HUES6 (cell line): ENCODE data around the gene WDR47.
"Not testable (repeated sequence)": the region's sequence is repeated elsewhere in the genome, so short reads cannot be mapped to it uniquely, and the experiment has no call there.

Experiments used
- H3K27ac ChIP-seq: 2 replicates; pipeline ENCODE4 v1.7.0; 2013; ENCODE audit warnings: low read depth, mild to moderate bottlenecking, low read length, inconsistent platforms
- H3K27me3 ChIP-seq: 2 replicates; pipeline ENCODE4 v1.6.1; 2013; ENCODE audit warnings: low read length; ENCODE audit not compliant: control insufficient read depth, insufficient read depth
- H3K36me3 ChIP-seq: 2 replicates; pipeline ENCODE4 v1.6.1; 2013; ENCODE audit warnings: low read length; ENCODE audit not compliant: control insufficient read depth, insufficient read depth
- H3K4me1 ChIP-seq: 2 replicates; pipeline ENCODE4 v1.6.1; 2013; ENCODE audit warnings: low read length; ENCODE audit not compliant: control insufficient read depth, insufficient read depth
- H3K4me3 ChIP-seq: 2 replicates; pipeline ENCODE4 v1.5.1; 2013; ENCODE audit warnings: low read depth, low read length
- H3K9ac ChIP-seq: one replicate; pipeline ENCODE4 v1.6.1; 2013; ENCODE audit warnings: mild to moderate bottlenecking, low read length
- H3K9me3 ChIP-seq: 2 replicates; pipeline ENCODE4 v1.6.1; 2013; ENCODE audit warnings: low read depth, low read length; ENCODE audit not compliant: control insufficient read depth, insufficient read depth

WDR47 gene

DNA sequence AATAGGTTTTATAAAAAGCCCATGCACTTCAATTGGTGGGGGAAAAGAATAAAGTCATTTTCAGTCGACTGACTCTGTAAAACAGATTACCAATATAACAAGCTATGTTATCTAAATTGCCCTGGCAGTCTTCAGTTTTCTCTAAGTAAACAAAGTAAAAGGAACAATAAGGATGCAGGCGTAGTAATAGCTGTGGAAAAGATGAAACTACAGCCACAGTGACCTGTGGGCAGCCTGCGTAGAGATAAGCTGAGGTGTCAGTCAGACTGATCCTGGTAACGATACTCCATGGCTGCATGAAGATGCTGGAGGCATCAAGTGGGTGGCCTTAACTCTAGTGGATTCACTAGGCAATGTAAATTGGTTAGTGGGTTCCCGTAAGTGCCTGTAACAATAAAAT, 108.0 kb downstream of the WDR47 start:
- Histone ChIP-seq H3K27me3 (no peaks in the 10 kb centered on the region), H3K9ac (no peak overlapping the region), H3K27ac (no peak overlapping the region), H3K4me3 (no peak overlapping the region), H3K36me3 (peaks cover 94% of the 10 kb centered on the region), H3K4me1 (no peaks in the 10 kb centered on the region), H3K9me3 (no peaks in the 10 kb centered on the region)

DNA sequence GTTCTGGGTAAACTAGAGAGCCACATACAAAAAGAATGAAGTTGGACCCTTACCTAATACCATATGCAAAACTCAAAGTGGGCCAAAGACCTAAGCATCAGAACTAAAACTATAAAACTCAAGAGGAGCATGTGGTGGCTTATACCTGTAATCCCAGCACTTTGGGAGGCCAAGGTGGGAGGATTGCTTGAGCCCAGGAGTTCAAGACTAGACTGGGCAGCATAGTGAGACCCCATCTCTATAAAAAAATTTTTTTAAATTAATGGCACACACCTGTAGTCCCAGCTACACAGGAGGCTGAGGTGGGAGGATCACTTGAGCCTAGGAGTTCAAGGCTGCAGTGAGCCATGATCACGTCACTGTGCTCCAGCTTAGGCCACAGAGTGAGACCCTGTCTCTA, 114.3 kb downstream of the WDR47 start:
- not testable (repeated sequence) for H3K4me1 ChIP-seq, H3K9ac ChIP-seq, H3K27me3 ChIP-seq, H3K27ac ChIP-seq, H3K9me3 ChIP-seq, H3K4me3 ChIP-seq
- H3K36me3 ChIP-seq, result peaks cover 93% of the 10 kb centered on the region

DNA sequence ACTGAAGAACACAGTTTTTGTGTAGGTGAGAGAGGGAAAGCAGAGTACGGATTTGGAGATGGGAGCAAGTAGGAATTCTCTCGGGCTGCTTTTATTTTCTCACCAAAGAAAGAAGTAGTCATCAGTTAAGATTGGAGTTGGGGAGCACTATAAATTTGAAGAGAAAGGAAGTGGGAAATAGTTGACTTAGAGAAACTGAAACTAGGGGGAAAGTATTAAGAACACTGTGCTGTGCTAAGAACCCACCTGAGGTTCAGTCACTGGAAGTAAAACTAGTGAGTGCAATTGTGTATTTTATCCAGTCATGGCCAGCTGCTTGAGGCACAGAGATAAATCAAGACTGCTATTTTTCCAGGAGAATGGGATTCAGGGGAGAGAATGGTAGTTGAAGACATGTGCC, 116.0 kb downstream of the WDR47 start:
- Histone ChIP-seq H3K9me3 (no peaks in the 10 kb centered on the region), H3K36me3 (peaks cover 81% of the 10 kb centered on the region), H3K4me1 (no peaks in the 10 kb centered on the region), H3K9ac (no peak overlapping the region), H3K4me3 (no peak overlapping the region), H3K27me3 (no peaks in the 10 kb centered on the region), H3K27ac (no peak overlapping the region)
